IPS-18c (cell line): Measurements from ENCODE around the gene TRAF5.
A peak's percentile ranks its signal among the peaks of the same experiment; 100 is the strongest.

Experiments
- H3K4me3 ChIP-seq: 2 replicates; pipeline ENCODE4 v1.7.0; 2013; ENCODE audit warnings: low read depth, mild to moderate bottlenecking, low read length, moderate library complexity; ENCODE audit not compliant: insufficient read depth
- H3K9me3 ChIP-seq: one replicate; pipeline ENCODE4 v1.6.1; 2013; ENCODE audit warnings: mild to moderate bottlenecking, low read length, moderate library complexity; ENCODE audit not compliant: control insufficient read depth, insufficient read depth

TRAF5 gene

GRCh38 chr1:211356723-211357407 lies 30.2 kb downstream of the TRAF5 start:
- Histone ChIP-seq H3K4me3 (no peak overlapping the region), H3K9me3 (no peaks in the 10 kb centered on the region)

GRCh38 chr1:211358685-211359084 lies 32.1 kb downstream of the TRAF5 start:
- Histone ChIP-seq H3K9me3 (no peaks in the 10 kb centered on the region), H3K4me3 (no peak overlapping the region)

DNA sequence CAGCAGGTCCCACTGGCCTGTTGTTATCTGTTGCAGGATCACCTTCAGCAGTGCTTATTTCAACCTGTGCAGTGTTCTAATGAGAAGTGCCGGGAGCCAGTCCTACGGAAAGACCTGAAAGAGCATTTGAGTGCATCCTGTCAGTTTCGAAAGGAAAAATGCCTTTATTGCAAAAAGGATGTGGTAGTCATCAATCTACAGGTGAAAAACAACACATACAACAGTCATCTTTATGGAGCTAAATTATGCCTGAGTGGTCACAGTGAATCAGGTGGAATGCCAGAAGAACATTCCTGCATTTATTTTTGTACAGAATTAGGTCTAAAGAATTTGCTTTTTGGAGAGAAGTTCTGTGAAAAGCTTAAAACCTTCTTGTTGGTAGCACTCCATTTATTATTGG lies 33.2 kb downstream of the TRAF5 start:
- no peaks in the 10 kb centered on the region for H3K9me3 ChIP-seq

DNA sequence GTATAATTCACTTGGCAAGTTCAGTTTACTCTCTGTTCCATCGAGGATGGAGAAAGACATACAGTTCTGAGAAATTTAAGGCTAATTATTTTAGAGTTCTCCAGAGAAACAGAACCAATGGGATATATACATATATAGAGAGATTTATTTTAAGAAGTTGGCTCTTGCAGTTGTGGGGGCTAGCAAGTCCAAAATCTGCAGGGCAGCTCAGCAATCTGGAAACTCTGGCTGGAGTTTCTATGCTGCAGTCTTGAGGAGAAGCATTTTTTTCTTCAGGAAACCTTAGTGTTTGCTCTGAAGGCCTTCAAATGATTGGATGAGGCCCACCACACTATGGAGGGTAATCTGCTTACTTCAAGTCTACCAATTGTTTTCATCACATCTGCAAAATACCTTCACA lies 34.6 kb downstream of the TRAF5 start:
- Histone ChIP-seq H3K4me3 (no peak overlapping the region), H3K9me3 (no peaks in the 10 kb centered on the region)

More for the DNA sequence above, 33.2 kb downstream of the TRAF5 start:
- H3K4me3 ChIP-seq, result no peak overlapping the region

DNA sequence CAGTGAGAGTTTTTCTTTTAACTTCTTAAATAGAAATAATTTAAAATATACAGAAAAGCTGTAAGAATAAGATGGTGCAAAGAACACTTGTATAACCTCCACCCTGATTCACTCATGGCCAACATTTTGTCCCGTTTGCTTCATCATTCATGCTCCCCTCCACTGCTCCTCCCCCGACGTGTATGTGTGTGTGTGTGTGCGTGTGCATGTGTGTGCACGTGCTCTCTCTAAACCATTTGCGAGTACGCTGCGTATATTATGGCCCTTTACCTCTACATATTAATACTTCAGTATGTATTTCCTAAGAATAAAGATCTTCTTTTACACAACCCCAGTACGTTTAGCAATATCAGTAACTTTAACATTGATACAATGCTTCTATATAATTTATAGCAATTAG lies 43.0 kb downstream of the TRAF5 start:
- Histone ChIP-seq H3K9me3 (no peaks in the 10 kb centered on the region), H3K4me3 (no peak overlapping the region)

GRCh38 chr1:211370669-211371068 lies 44.0 kb downstream of the TRAF5 start:
- Histone ChIP-seq H3K4me3 (no peak overlapping the region), H3K9me3 (no peaks in the 10 kb centered on the region)

- no peak overlapping the region for H3K4me3 ChIP-seq
- H3K9me3 ChIP-seq, result no peaks in the 10 kb centered on the region
Measured at GRCh38 chr1:211371406-211372105, 44.9 kb downstream of the TRAF5 start.

DNA sequence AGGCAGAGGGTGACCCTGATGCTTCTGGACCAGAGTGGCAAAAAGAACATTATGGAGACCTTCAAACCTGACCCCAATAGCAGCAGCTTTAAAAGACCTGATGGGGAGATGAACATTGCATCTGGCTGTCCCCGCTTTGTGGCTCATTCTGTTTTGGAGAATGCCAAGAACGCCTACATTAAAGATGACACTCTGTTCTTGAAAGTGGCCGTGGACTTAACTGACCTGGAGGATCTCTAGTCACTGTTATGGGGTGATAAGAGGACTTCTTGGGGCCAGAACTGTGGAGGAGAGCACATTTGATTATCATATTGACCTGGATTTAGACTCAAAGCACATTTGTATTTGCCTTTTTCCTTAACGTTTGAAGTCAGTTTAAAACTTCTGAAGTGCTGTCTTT lies 45.8 kb downstream of the TRAF5 start:
- no peaks in the 10 kb centered on the region for H3K9me3 ChIP-seq
- H3K4me3 ChIP-seq, result no peak overlapping the region

DNA sequence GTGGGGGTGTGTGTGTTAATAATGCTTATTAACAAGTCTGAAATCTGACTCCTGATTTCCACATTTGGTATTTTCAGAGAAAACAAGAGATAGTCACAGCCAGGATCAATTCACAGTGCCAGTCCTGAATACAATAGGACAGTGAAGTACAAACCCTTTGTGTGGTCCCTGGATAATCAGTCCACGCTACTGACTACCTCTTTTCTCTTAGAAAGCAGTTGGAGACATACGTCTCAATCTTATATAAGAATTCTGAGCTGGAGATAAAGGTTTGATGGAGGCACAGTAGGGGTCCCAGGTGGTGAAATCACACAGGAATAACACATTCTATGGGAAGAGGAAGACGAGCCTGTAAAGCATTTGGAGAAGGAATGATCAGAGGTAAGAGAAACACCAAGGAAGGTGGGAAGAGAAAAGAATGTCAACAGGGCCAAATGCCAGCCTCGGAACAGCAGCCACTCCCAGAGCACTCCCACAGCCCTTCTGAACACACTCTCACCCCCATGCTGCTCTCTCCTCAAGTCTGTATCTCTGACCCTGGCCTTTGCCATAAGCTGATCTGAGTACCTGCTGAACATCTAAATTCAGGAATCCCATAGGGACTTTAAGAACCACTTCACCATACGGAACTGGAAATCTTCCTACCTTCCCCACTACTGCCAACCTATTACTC lies 48.6 kb downstream of the TRAF5 start:
- Histone ChIP-seq H3K4me3 (no peak overlapping the region), H3K9me3 (no peaks in the 10 kb centered on the region)

GRCh38 chr1:211375949-211376348 lies 49.3 kb downstream of the TRAF5 start:
- Histone ChIP-seq H3K4me3 (no peak overlapping the region), H3K9me3 (no peaks in the 10 kb centered on the region)

GRCh38 chr1:211376807-211377470 lies 50.3 kb downstream of the TRAF5 start:
- Histone ChIP-seq H3K9me3 (no peaks in the 10 kb centered on the region), H3K4me3 (0 out of 2 replicates have a peak overlapping the region, but pooled peaks have one; percentile 10)

GRCh38 chr1:211377539-211378450 lies 51.2 kb downstream of the TRAF5 start:
- H3K4me3 ChIP-seq, result 0 out of 2 replicates have a peak overlapping the region, but pooled peaks have one; percentile 10

GRCh38 chr1:211378844-211379243 lies 52.2 kb downstream of the TRAF5 start:
- no peaks in the 10 kb centered on the region for H3K9me3 ChIP-seq
- H3K4me3 ChIP-seq, result no peak overlapping the region

More at GRCh38 chr1:211377539-211378450, 51.2 kb downstream of the TRAF5 start:
- H3K9me3 ChIP-seq, result no peaks in the 10 kb centered on the region

DNA sequence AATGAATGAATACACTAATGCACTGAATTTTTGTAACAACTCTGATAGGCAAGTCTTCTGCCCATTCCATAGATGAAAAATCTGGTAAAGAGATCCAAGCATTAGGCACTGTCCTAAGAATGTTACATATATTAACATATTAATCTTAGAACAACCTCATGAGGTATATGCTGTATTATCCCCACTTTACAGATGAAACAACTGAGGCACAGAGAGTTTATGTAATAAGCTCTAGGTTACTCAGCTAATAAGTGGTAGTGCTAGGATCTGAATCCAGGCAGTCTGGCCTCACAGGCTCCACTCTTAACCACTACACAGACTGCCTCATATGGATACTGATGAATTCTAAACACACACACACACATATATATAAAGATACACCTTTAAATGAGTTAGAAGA lies 52.8 kb downstream of the TRAF5 start:
- no peaks in the 10 kb centered on the region for H3K9me3 ChIP-seq
- no peak overlapping the region for H3K4me3 ChIP-seq

- H3K4me3 ChIP-seq, result no peak overlapping the region
- no peaks in the 10 kb centered on the region for H3K9me3 ChIP-seq
Measured at GRCh38 chr1:211381481-211382181, 55.0 kb downstream of the TRAF5 start.

DNA sequence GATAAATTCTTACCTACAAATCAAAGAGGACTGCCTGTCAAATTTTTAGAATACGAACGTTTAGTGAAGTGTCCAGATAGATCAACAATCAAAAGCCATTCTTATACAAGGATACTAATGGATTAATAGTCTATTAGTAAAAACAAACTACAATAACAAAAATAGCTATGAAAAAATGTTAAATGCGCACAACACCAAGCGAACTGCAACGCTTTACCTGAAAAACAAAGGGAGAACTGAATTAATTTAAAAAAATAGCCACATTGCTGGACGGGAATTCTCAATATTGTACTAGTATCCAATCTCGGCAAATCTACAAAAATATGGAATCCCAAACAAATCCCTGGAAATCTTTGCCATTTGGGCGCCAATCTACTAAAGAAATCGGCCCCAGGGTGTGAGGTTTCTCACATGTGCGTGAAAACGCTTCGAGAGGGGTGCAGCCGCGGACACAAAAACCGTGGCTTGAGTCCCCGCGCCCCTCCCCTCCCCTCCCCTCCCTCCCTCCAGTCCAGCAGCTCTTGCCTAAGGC lies 55.6 kb downstream of the TRAF5 start:
- peak overlapping the region; percentile 45; the same call in 1 of the 2 replicates for H3K4me3 ChIP-seq

More for the DNA sequence above, 55.6 kb downstream of the TRAF5 start:
- no peaks in the 10 kb centered on the region for H3K9me3 ChIP-seq
